Measurements from ENCODE around the gene FCN2. TPM values are rescaled to one million over a fixed set of nuclear protein-coding genes. Genes with fewer than 3 reads are reported as not detected.

Gene FCN2
- total and polyA plus RNA-seq, 9 of the 15 experiments (the other 6 are each of a cell fraction or from before 2014, with no cell fraction given): not detected

DNA sequence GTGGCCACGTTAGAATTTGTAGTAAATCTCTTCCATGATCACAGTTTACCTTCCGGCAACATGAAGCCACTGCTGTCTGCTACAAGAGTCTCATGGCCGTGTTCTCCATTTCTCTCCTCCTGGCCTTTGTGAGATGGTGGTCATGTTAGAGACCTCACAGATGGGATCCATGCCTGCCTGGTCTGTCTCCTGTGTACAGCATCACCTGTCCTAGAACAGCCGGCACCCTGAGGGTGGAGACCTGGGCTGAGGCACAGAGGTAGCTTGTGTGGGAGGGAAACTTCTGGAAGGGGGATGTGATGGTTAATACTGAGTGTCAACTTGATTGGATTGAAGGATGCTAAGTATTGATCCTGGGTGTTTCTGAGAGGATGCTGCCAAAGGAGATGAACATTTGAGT, 3.1 kb upstream of the FCN2 start:
- Histone ChIP-seq H3K9ac (ENCODE audit: insufficient read depth in 1 of 2, low read depth in 2 of 2, low read length in 2 of 2) (no peak overlapping the region), H3K27ac (ENCODE audit: extremely low read depth, low read depth, low read length) (no peak overlapping the region), H3K4me1 (replicated peaks in 1 of 2; ENCODE audit: control insufficient read depth in 2 of 2, insufficient read depth in 2 of 2, low read length in 2 of 2) (no peaks in the 10 kb centered on the region), H4K20me1 (replicated peaks; ENCODE audit: control insufficient read depth, insufficient read depth, low read length) (0 out of 2 replicates have a peak, but pooled peaks cover 4% of the 10 kb centered on the region), H3K9me3 (replicated peaks; ENCODE audit: control insufficient read depth, insufficient read depth, low read depth, low read length) (no peaks in the 10 kb centered on the region), H3K79me2 (ENCODE audit: control insufficient read depth, insufficient read depth, low read length) (no peaks in the 10 kb centered on the region), H3K4me2 (ENCODE audit: insufficient read depth, low read length) (no peak overlapping the region), H3K36me3 (ENCODE audit: control insufficient read depth, insufficient read depth, low read length) (no peaks in the 10 kb centered on the region), H3K27me3 (ENCODE audit: control insufficient read depth in 2 of 2, insufficient read depth in 2 of 2, low read length in 2 of 2) (peaks cover 0 to 27% of the 10 kb centered on the region in 2 experiments; a peak in 3 of 5 replicates), H3K9me1 (ENCODE audit: control insufficient read depth, insufficient read depth, low read length) (no peaks in the 10 kb centered on the region), H2AFZ (ENCODE audit: low read depth, low read length) (no peak overlapping the region), H3K4me3 (no peak overlapping the region)
- intact Hi-C loops (cut with micrococcal nuclease) (no loop called here), in situ Hi-C loops (cut with MboI) (no loop called here)
- FAIRE-seq (no peak), DNase-seq (ENCODE audit: extremely low read depth in 1 of 4, low spot score in 3 of 4) (no peak), ATAC-seq (no peak)
- ChIA-PET CTCF (ENCODE audit: low intra/inter-chr PET ratio) (no interaction called here), POLR2A (no interaction called here)
- BruUV-seq (replicated peaks): no TSS peak
- 3% methylated on average over 4 of the region's 4 CpGs for WGBS (ENCODE audit: insufficient coverage, low coverage, missing lambda C conversion rate)
- TF ChIP-seq SMARCE1 (IDR thresholded peaks at IDR 0.05): no peak
- TF ChIP-seq BCL6 (CRISPR knock-in tag; IDR thresholded peaks at IDR 0.05): no peak
- TF ChIP-seq, protein P1, sequence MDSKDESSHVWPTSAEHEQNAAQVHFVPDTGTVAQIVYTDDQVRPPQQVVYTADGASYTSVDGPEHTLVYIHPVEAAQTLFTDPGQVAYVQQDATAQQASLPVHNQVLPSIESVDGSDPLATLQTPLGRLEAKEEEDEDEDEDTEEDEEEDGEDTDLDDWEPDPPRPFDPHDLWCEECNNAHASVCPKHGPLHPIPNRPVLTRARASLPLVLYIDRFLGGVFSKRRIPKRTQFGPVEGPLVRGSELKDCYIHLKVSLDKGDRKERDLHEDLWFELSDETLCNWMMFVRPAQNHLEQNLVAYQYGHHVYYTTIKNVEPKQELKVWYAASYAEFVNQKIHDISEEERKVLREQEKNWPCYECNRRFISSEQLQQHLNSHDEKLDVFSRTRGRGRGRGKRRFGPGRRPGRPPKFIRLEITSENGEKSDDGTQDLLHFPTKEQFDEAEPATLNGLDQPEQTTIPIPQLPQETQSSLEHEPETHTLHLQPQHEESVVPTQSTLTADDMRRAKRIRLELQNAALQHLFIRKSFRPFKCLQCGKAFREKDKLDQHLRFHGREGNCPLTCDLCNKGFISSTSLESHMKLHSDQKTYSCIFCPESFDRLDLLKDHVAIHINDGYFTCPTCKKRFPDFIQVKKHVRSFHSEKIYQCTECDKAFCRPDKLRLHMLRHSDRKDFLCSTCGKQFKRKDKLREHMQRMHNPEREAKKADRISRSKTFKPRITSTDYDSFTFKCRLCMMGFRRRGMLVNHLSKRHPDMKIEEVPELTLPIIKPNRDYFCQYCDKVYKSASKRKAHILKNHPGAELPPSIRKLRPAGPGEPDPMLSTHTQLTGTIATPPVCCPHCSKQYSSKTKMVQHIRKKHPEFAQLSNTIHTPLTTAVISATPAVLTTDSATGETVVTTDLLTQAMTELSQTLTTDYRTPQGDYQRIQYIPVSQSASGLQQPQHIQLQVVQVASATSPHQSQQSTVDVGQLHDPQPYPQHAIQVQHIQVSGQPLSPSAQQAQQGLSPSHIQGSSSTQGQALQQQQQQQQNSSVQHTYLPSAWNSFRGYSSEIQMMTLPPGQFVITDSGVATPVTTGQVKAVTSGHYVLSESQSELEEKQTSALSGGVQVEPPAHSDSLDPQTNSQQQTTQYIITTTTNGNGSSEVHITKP (IDR thresholded peaks at IDR 0.05; ENCODE audit: partially characterized antibody): no peak
- TF ChIP-seq ELF2 (CRISPR knock-in tag; IDR thresholded peaks at IDR 0.05): no peak
- TF ChIP-seq ZKSCAN1 (IDR thresholded peaks at IDR 0.05; ENCODE audit: low read depth, low read length): no peak
- TF ChIP-seq, protein P2, sequence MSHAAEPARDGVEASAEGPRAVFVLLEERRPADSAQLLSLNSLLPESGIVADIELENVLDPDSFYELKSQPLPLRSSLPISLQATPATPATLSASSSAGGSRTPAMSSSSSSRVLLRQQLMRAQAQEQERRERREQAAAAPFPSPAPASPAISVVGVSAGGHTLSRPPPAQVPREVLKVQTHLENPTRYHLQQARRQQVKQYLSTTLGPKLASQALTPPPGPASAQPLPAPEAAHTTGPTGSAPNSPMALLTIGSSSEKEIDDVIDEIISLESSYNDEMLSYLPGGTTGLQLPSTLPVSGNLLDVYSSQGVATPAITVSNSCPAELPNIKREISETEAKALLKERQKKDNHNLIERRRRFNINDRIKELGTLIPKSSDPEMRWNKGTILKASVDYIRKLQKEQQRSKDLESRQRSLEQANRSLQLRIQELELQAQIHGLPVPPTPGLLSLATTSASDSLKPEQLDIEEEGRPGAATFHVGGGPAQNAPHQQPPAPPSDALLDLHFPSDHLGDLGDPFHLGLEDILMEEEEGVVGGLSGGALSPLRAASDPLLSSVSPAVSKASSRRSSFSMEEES (CRISPR knock-in tag; IDR thresholded peaks at IDR 0.05): no peak
- TF ChIP-seq RBM22 (IDR thresholded peaks at IDR 0.05; ENCODE audit: low read depth, low read length, poor library complexity, severe bottlenecking): no peak
- TF ChIP-seq, protein P3, sequence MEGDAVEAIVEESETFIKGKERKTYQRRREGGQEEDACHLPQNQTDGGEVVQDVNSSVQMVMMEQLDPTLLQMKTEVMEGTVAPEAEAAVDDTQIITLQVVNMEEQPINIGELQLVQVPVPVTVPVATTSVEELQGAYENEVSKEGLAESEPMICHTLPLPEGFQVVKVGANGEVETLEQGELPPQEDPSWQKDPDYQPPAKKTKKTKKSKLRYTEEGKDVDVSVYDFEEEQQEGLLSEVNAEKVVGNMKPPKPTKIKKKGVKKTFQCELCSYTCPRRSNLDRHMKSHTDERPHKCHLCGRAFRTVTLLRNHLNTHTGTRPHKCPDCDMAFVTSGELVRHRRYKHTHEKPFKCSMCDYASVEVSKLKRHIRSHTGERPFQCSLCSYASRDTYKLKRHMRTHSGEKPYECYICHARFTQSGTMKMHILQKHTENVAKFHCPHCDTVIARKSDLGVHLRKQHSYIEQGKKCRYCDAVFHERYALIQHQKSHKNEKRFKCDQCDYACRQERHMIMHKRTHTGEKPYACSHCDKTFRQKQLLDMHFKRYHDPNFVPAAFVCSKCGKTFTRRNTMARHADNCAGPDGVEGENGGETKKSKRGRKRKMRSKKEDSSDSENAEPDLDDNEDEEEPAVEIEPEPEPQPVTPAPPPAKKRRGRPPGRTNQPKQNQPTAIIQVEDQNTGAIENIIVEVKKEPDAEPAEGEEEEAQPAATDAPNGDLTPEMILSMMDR (IDR thresholded peaks at IDR 0.05 in 2 of 3, conservative IDR thresholded peaks at IDR 0.05 in 1 of 3; ENCODE audit: insufficient read depth in 2 of 3, low read depth in 1 of 3, low read length in 3 of 3): no peak
- no peak for TF ChIP-seq FOXA3 (CRISPR knock-in tag; conservative IDR thresholded peaks at IDR 0.05 in 1 of 2, IDR thresholded peaks at IDR 0.05 in 1 of 2)
- TF ChIP-seq, protein P4, sequence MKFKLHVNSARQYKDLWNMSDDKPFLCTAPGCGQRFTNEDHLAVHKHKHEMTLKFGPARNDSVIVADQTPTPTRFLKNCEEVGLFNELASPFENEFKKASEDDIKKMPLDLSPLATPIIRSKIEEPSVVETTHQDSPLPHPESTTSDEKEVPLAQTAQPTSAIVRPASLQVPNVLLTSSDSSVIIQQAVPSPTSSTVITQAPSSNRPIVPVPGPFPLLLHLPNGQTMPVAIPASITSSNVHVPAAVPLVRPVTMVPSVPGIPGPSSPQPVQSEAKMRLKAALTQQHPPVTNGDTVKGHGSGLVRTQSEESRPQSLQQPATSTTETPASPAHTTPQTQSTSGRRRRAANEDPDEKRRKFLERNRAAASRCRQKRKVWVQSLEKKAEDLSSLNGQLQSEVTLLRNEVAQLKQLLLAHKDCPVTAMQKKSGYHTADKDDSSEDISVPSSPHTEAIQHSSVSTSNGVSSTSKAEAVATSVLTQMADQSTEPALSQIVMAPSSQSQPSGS (CRISPR knock-in tag; IDR thresholded peaks at IDR 0.05): no peak
- no peak for TF ChIP-seq YBX1 (IDR thresholded peaks at IDR 0.05)
- TF ChIP-seq NFYB (IDR thresholded peaks at IDR 0.05; ENCODE audit: extremely low read depth, insufficient read length): no peak
- TF ChIP-seq, protein P5, sequence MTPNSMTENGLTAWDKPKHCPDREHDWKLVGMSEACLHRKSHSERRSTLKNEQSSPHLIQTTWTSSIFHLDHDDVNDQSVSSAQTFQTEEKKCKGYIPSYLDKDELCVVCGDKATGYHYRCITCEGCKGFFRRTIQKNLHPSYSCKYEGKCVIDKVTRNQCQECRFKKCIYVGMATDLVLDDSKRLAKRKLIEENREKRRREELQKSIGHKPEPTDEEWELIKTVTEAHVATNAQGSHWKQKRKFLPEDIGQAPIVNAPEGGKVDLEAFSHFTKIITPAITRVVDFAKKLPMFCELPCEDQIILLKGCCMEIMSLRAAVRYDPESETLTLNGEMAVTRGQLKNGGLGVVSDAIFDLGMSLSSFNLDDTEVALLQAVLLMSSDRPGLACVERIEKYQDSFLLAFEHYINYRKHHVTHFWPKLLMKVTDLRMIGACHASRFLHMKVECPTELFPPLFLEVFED (CRISPR knock-in tag; conservative IDR thresholded peaks at IDR 0.05): no peak

Measured in K562 (cell line).